Measurements from ENCODE around the gene ARHGAP25. TPM values are rescaled to one million over a fixed set of nuclear protein-coding genes. Genes with fewer than 3 reads are reported as not detected.

The ARHGAP25 gene
- total and polyA plus RNA-seq, 2 of the 4 experiments (the other 2 are of a cell fraction): 0.29 to 0.36 TPM

- no peak overlapping the region for H4K8ac ChIP-seq (ENCODE audit: low read depth in 2 of 2, low read length in 2 of 2)
- no peak for DNase-seq
- WGBS, 2 experiments (ENCODE audit: extremely low coverage in 2 of 2, insufficient read length in 1 of 2): no CpG with 5 or more reads among the region's 2 CpGs
- H2AK9ac ChIP-seq (replicated peaks; ENCODE audit: low read depth, low read length, poor library complexity): no peak overlapping the region
- BruUV-seq (replicated peaks): no TSS peak
- H2BK20ac ChIP-seq (ENCODE audit: low read depth, low read length): no peak overlapping the region
- no peaks in the 10 kb centered on the region for H3K9me3 ChIP-seq (ENCODE audit: control insufficient read depth, insufficient read depth, low read length)
- TF ChIP-seq CEBPB (IDR thresholded peaks at IDR 0.05; ENCODE audit: low read depth, low read length) (no peak), CTCF (conservative IDR thresholded peaks at IDR 0.05; ENCODE audit: low read depth, low read length) (no peak), RCOR1 (IDR thresholded peaks at IDR 0.05; ENCODE audit: insufficient replicate concordance, low read length) (no peak), USF2 (IDR thresholded peaks at IDR 0.05; ENCODE audit: low read depth, low read length) (no peak)
- H3K23ac ChIP-seq (ENCODE audit: low read depth, low read length): no peak overlapping the region
- dilution Hi-C loops (cut with HindIII; ENCODE audit: low sequenced_read_pairs, unreplicated experiment) (no loop called here), in situ Hi-C loops (cut with MboI; ENCODE audit: low sequenced_read_pairs) (no loop called here), intact Hi-C loops (cut with micrococcal nuclease) (no loop called here)
- H4K91ac ChIP-seq (ENCODE audit: insufficient read depth, low read depth, low read length): no peak overlapping the region
- no peaks in the 10 kb centered on the region for H4K20me1 ChIP-seq (ENCODE audit: insufficient read depth, low read length)
- H2BK5ac ChIP-seq (ENCODE audit: low read depth, low read length, poor library complexity, severe bottlenecking): no peak overlapping the region
- no peak overlapping the region for H4K5ac ChIP-seq (ENCODE audit: low read depth, low read length)
- no peaks in the 10 kb centered on the region for H3K36me3 ChIP-seq (ENCODE audit: control insufficient read depth, insufficient read depth, low read length)
- no peak overlapping the region for H3K4me3 ChIP-seq (ENCODE audit: insufficient read depth, low read depth, low read length)
- no peak overlapping the region for H3K56ac ChIP-seq (ENCODE audit: extremely low read depth, insufficient read depth, low read length)
- H3K9me1 ChIP-seq (ENCODE audit: insufficient read depth, low read length): no peaks in the 10 kb centered on the region; the same call in 1 of the 2 replicates
- no peak overlapping the region for H2BK15ac ChIP-seq (ENCODE audit: low read depth, low read length)
- H3K4ac ChIP-seq (ENCODE audit: low read depth, low read length): no peak overlapping the region
- POLR2A ChIA-PET (ENCODE audit: unreplicated experiment): no interaction called here
- H2AK5ac ChIP-seq (ENCODE audit: low read depth, low read length): no peak overlapping the region
- no peak overlapping the region for H2BK120ac ChIP-seq (ENCODE audit: low read depth, low read length)
- no peak overlapping the region for H3K18ac ChIP-seq (ENCODE audit: low read depth, low read length)
- no peak overlapping the region for H3K4me2 ChIP-seq (ENCODE audit: low read depth, low read length)
- H3K9ac ChIP-seq (ENCODE audit: low read depth, low read length): no peak overlapping the region
- no peak overlapping the region for H2AFZ ChIP-seq (replicated peaks; ENCODE audit: low read length, poor library complexity)
- no peak overlapping the region for H3K27ac ChIP-seq (ENCODE audit: insufficient read depth, low read length)
- no peaks in the 10 kb centered on the region for H3K79me1 ChIP-seq (ENCODE audit: low read depth in 1 of 2, low read length in 2 of 2)
- CTCF ChIA-PET: interaction anchor here (1.1 kb wide), 1 partner anchor 169 kb away, joined by 4 read pairs; no protein-coding TSS in a partner anchor
- H3K14ac ChIP-seq (replicated peaks; ENCODE audit: low read depth, low read length): no peak overlapping the region
- H3K4me1 ChIP-seq (ENCODE audit: control insufficient read depth, insufficient read depth, low read length): no peaks in the 10 kb centered on the region
- ATAC-seq (ENCODE audit: low read depth): no peak
- no peaks in the 10 kb centered on the region for H3K27me3 ChIP-seq (ENCODE audit: control insufficient read depth, insufficient read depth, low read length)
Measured at GRCh38 chr2:68757081-68757480, 22.5 kb downstream of the ARHGAP25 start.
